ENCODE measurements around the gene MIOS.

The MIOS gene

GRCh38 chr7:7609330-7609729, 42.6 kb downstream of the MIOS start:
- TF ChIP-seq CTCF (IDR thresholded peaks at IDR 0.05; ENCODE audit: low read depth, low read length, missing control alignments) = no peak
- DNase-seq (ENCODE audit: low read depth) = no peak
- in situ Hi-C loops (cut with HindIII; ENCODE audit: low sequenced_read_pairs) = no loop called here
- H3K4me3 ChIP-seq (ENCODE audit: low read depth, low read length) = no peak overlapping the region

- no peak for DNase-seq (ENCODE audit: low read depth)
- H3K4me3 ChIP-seq (ENCODE audit: low read depth, low read length) = no peak overlapping the region
- TF ChIP-seq CTCF (IDR thresholded peaks at IDR 0.05; ENCODE audit: low read depth, low read length, missing control alignments) = no peak
- in situ Hi-C loops (cut with HindIII; ENCODE audit: low sequenced_read_pairs) = no loop called here
These were observed 45.8 kb downstream of the MIOS start for GRCh38 chr7:7612519-7612918.

GRCh38 chr7:7613210-7613609, 46.5 kb downstream of the MIOS start:
- no peak overlapping the region for H3K4me3 ChIP-seq (ENCODE audit: low read depth, low read length)
- DNase-seq (ENCODE audit: low read depth) = no peak
- TF ChIP-seq CTCF (IDR thresholded peaks at IDR 0.05; ENCODE audit: low read depth, low read length, missing control alignments) = no peak
- in situ Hi-C loops (cut with HindIII; ENCODE audit: low sequenced_read_pairs) = no loop called here

- in situ Hi-C loops (cut with HindIII; ENCODE audit: low sequenced_read_pairs) = no loop called here
- no peak for DNase-seq (ENCODE audit: low read depth)
- TF ChIP-seq CTCF (IDR thresholded peaks at IDR 0.05; ENCODE audit: low read depth, low read length, missing control alignments) = no peak
- no peak overlapping the region for H3K4me3 ChIP-seq (ENCODE audit: low read depth, low read length)
These were observed 47.5 kb downstream of the MIOS start for GRCh38 chr7:7614018-7614741.

GRCh38 chr7:7617550-7617949, 50.9 kb downstream of the MIOS start:
- TF ChIP-seq CTCF (IDR thresholded peaks at IDR 0.05; ENCODE audit: low read depth, low read length, missing control alignments) = no peak
- no peak for DNase-seq (ENCODE audit: low read depth)
- in situ Hi-C loops (cut with HindIII; ENCODE audit: low sequenced_read_pairs) = no loop called here
- H3K4me3 ChIP-seq (ENCODE audit: low read depth, low read length) = no peak overlapping the region

- no peak overlapping the region for H3K4me3 ChIP-seq (ENCODE audit: low read depth, low read length)
- in situ Hi-C loops (cut with HindIII; ENCODE audit: low sequenced_read_pairs) = no loop called here
- TF ChIP-seq CTCF (IDR thresholded peaks at IDR 0.05; ENCODE audit: low read depth, low read length, missing control alignments) = no peak
- DNase-seq (ENCODE audit: low read depth) = no peak
These were observed 51.7 kb downstream of the MIOS start for GRCh38 chr7:7618410-7618809.
